ENCODE data around the gene COPS9.

COPS9 gene

DNA sequence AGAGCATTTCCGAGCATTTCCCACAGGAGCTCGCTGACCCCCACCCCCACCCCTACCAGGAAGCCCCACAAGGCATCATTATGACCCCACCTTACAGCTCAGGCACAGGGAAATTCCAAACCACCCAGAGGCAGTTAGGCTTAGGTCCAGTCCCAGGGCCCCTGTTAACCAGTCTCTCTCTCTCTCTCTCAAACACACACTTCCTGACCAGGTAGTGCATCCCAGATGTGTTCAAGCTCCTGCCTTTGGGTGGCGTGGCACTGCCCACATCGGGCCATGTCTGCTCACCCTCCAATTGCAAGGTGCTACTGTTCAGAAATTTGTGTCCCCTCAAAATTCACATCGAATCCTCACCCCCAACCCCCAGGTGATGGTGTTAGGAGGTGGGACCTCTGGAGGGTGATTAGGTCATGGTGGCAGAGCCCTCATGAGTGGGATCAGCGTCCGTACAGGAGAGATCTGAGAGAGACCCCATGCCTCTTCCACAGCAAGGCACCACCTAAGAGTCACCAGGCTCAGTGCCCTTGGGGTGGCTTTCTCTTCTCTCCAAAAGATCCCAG lies 8.8 kb downstream of the COPS9 start:
- Histone ChIP-seq H3K4me3 (ENCODE audit: low read depth, low read length) (no peak overlapping the region), H3K9me3 (ENCODE audit: severe bottlenecking) (no peaks in the 10 kb centered on the region), H3K27me3 (ENCODE audit: insufficient read depth, low read depth, severe bottlenecking) (no peaks in the 10 kb centered on the region), H3K36me3 (peaks cover 34% of the 10 kb centered on the region), H3K27ac (no peak overlapping the region)
- no peak for DNase-seq
- TF ChIP-seq, protein P1, sequence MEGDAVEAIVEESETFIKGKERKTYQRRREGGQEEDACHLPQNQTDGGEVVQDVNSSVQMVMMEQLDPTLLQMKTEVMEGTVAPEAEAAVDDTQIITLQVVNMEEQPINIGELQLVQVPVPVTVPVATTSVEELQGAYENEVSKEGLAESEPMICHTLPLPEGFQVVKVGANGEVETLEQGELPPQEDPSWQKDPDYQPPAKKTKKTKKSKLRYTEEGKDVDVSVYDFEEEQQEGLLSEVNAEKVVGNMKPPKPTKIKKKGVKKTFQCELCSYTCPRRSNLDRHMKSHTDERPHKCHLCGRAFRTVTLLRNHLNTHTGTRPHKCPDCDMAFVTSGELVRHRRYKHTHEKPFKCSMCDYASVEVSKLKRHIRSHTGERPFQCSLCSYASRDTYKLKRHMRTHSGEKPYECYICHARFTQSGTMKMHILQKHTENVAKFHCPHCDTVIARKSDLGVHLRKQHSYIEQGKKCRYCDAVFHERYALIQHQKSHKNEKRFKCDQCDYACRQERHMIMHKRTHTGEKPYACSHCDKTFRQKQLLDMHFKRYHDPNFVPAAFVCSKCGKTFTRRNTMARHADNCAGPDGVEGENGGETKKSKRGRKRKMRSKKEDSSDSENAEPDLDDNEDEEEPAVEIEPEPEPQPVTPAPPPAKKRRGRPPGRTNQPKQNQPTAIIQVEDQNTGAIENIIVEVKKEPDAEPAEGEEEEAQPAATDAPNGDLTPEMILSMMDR (IDR thresholded peaks at IDR 0.05; ENCODE audit: low read depth, low read length): no peak

DNA sequence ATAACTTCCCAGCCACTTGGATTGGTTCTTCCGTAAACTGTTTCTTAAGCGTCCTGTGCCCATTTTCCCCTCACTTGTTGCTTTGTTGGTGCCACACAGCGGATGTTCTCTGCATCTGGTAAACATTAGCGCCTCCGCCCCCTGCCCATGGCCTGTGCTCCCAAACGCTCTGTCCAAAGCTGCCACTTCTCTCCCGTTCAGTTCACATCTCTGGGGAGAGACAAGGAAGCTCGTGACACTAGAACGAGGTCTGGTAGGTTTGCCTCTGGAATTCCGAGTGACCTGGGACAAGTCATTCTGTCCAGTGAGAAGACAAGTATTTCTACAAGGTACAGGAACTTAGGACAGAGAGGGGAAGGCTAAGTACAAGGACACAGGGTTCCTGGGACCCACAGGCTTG lies 9.4 kb downstream of the COPS9 start:
- H3K27me3 ChIP-seq (ENCODE audit: insufficient read depth, low read depth, severe bottlenecking): no peaks in the 10 kb centered on the region
- H3K9me3 ChIP-seq (ENCODE audit: severe bottlenecking): no peaks in the 10 kb centered on the region
- no peak for DNase-seq
- no peak overlapping the region for H3K27ac ChIP-seq
- peaks cover 29% of the 10 kb centered on the region for H3K36me3 ChIP-seq
- no peak overlapping the region for H3K4me3 ChIP-seq (ENCODE audit: low read depth, low read length)
- TF ChIP-seq, protein P1 (IDR thresholded peaks at IDR 0.05; ENCODE audit: low read depth, low read length): no peak

DNA sequence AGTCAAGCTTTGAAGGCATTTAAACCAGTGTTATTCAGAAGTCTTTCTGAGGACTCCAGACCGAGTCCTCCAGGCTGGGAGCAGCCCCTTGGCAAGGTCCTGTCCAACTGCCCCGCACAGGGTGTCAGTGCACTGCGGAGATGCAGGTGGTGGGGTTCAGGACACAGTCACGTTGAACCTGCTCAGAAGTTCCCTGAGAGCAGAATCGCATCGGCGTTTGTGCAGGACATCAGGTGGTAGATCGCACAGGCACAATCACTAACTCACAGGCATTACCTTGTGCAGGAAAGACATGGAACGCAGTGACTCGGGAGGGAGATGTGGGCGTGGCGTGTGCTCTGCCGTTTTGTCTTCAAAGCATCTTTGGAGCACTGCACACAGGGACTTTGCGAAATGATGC lies 10.4 kb downstream of the COPS9 start:
- DNase-seq: no peak
- Histone ChIP-seq H3K4me3 (ENCODE audit: low read depth, low read length) (no peak overlapping the region), H3K27me3 (ENCODE audit: insufficient read depth, low read depth, severe bottlenecking) (peaks cover 1% of the 10 kb centered on the region), H3K9me3 (ENCODE audit: severe bottlenecking) (no peaks in the 10 kb centered on the region), H3K27ac (no peak overlapping the region), H3K36me3 (peaks cover 19% of the 10 kb centered on the region)
- TF ChIP-seq, protein P1 (IDR thresholded peaks at IDR 0.05; ENCODE audit: low read depth, low read length): no peak

DNA sequence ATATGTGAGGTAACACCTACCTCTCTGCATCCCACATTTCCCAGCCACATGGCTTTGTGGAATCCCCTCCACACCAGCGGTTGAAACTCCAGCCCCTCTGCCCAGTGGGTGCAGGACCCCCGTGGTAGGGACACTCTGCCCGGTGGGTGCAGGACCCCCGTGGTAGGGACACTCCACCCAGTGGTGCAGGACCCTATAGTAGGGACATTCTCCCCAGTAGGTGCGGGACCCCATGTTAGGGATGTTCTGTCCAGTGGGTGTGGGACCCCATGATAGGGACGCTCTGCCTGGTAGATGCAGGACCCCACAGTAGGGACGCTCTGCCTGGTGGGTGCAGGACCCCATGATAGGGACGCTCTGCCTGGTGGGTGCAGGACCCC lies 11.5 kb downstream of the COPS9 start:
- TF ChIP-seq, protein P1 (IDR thresholded peaks at IDR 0.05; ENCODE audit: low read depth, low read length): no peak
- no peak for DNase-seq
- Histone ChIP-seq H3K27ac (no peak overlapping the region), H3K27me3 (ENCODE audit: insufficient read depth, low read depth, severe bottlenecking) (peaks cover 10% of the 10 kb centered on the region), H3K4me3 (ENCODE audit: low read depth, low read length) (no peak overlapping the region), H3K9me3 (ENCODE audit: severe bottlenecking) (no peaks in the 10 kb centered on the region), H3K36me3 (peaks cover 8% of the 10 kb centered on the region)

DNA sequence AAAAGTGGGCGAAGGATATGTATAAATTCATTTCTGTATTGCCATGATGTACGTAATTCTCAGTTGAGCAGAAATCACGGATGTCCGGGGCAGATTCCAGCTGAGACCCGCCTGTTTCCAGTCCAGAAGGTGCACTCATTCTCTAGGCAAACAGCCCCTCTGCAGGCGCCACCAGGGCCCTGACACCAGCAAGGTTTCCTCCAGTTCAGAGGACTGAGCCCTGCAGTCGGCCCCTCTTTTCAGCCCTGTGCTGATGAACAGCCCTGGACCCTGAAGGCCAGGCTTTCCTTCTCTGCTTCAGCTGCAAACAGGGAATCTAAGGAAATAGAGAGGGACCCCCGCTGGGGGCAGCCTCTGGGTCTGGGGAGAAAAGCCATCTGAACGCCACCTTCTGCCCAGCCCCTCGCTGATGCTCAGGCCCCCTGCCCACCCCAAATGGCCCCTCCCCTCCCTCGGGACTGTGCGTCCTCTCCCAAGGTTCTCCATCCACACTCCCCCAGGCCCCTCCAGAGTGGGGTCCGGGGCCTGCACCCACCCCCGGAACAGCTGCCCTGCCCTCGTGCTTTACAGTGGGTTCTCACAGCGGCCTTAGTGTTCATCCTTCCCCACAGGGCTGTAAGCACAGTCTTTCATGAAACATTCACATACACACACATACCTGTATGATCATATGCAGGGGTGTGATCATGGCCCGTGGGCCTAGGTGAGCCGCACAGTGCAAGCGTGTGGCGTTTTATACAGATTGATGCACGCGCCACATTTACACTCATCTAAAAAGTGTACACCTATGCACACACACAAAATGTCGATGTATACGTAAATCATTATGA lies 12.1 kb downstream of the COPS9 start:
- DNase-seq: no peak
- peaks cover 16% of the 10 kb centered on the region for H3K27me3 ChIP-seq (ENCODE audit: insufficient read depth, low read depth, severe bottlenecking)
- no peaks in the 10 kb centered on the region for H3K9me3 ChIP-seq (ENCODE audit: severe bottlenecking)
- H3K36me3 ChIP-seq: peaks cover 2% of the 10 kb centered on the region
- no peak overlapping the region for H3K4me3 ChIP-seq (ENCODE audit: low read depth, low read length)
- H3K27ac ChIP-seq: no peak overlapping the region
- TF ChIP-seq, protein P1 (IDR thresholded peaks at IDR 0.05; ENCODE audit: low read depth, low read length): no peak
